IMR-90 (cell line): ENCODE measurements around the gene SMARCA4. TPM values are rescaled to one million over a fixed set of nuclear protein-coding genes. Genes with fewer than 3 reads are reported as not detected.

ENCODE experiments used
- ATAC-seq: fragments of 200-7000 bp; cut with Tn5 transposase; 2 replicates; pipeline ENCODE4 v1.9.1; 2020; ENCODE audit warnings: low read depth, mild to moderate bottlenecking, moderate library complexity
- BruUV-seq: library from RNA; stranded (reverse); fragments of 400-500 nt; replicated peaks from 2 replicates; lab custom pipeline; 2021; lab: Mats Ljungman, UMichigan
- CTCF ChIA-PET: fragments of 300-600 bp; formaldehyde crosslinking; extraction: SDS; loops from one replicate; lab custom pipeline; 2021; ENCODE audit warnings: antibody characterized with exemption; lab: Yijun Ruan, JAX
- POLR2A ChIA-PET: fragments of 300-600 bp; sonication (Branson Sonifier 250); formaldehyde crosslinking; loops from one replicate; lab custom pipeline; 2022; ENCODE audit warnings: antibody characterized with exemption; ENCODE audit not compliant: unreplicated experiment; lab: Charles Lee
- DNase-seq: peaks from one replicate; pipeline ENCODE4 v3.0.0; 2013
- H2AFZ ChIP-seq: replicated peaks from 2 replicates; pipeline ENCODE3; 2013; ENCODE audit warnings: low read length, mild to moderate bottlenecking; ENCODE audit not compliant: poor library complexity
- H2AK5ac ChIP-seq: 2 replicates; pipeline ENCODE4 v1.6.1; 2013; ENCODE audit warnings: low read depth, low read length, inconsistent platforms
- H2AK9ac ChIP-seq: replicated peaks from 2 replicates; pipeline ENCODE3; 2013; ENCODE audit warnings: mild to moderate bottlenecking, low read depth, low read length, moderate library complexity; ENCODE audit not compliant: poor library complexity
- H2BK120ac ChIP-seq: 2 replicates; pipeline ENCODE4 v1.6.1; 2013; ENCODE audit warnings: low read depth, low read length, inconsistent platforms
- H2BK15ac ChIP-seq: 3 replicates; pipeline ENCODE4 v1.6.1; 2013; ENCODE audit warnings: low read depth, low read length, inconsistent platforms
- H2BK20ac ChIP-seq: 2 replicates; pipeline ENCODE4 v1.6.1; 2013; ENCODE audit warnings: low read depth, mild to moderate bottlenecking, inconsistent platforms, low read length, moderate library complexity
- H2BK5ac ChIP-seq: 2 replicates; pipeline ENCODE4 v1.6.1; 2013; ENCODE audit warnings: mild to moderate bottlenecking, low read depth, low read length, inconsistent platforms; ENCODE audit not compliant: poor library complexity, severe bottlenecking
- H3K14ac ChIP-seq: replicated peaks from 2 replicates; pipeline ENCODE4 v1.6.1; 2013; ENCODE audit warnings: low read depth, low read length, inconsistent platforms
- H3K18ac ChIP-seq: 2 replicates; pipeline ENCODE4 v1.6.1; 2013; ENCODE audit warnings: low read depth, low read length, control low read depth
- H3K23ac ChIP-seq: 2 replicates; pipeline ENCODE4 v1.6.1; 2013; ENCODE audit warnings: low read depth, low read length, inconsistent platforms
- H3K27ac ChIP-seq: 2 replicates; pipeline ENCODE4 v1.5.1; 2013; ENCODE audit warnings: mild to moderate bottlenecking, control low read depth, low read length; ENCODE audit not compliant: insufficient read depth
- H3K27me3 ChIP-seq: 2 replicates; pipeline ENCODE4 v1.6.1; 2013; ENCODE audit warnings: low read length; ENCODE audit not compliant: control insufficient read depth, insufficient read depth
- H3K36me3 ChIP-seq: 2 replicates; pipeline ENCODE4 v1.6.1; 2013; ENCODE audit warnings: low read length, mixed read lengths; ENCODE audit not compliant: control insufficient read depth, insufficient read depth
- H3K4ac ChIP-seq: 2 replicates; pipeline ENCODE4 v1.6.1; 2013; ENCODE audit warnings: low read depth, low read length, inconsistent platforms
- H3K4me1 ChIP-seq: 2 replicates; pipeline ENCODE4 v1.6.1; 2013; ENCODE audit warnings: low read length, mixed read lengths; ENCODE audit not compliant: control insufficient read depth, insufficient read depth
- H3K4me2 ChIP-seq: 2 replicates; pipeline ENCODE4 v1.6.1; 2013; ENCODE audit warnings: low read depth, mild to moderate bottlenecking, control low read depth, low read length, moderate library complexity
- H3K4me3 ChIP-seq: 2 replicates; pipeline ENCODE4 v1.5.1; 2013; ENCODE audit warnings: low read depth, mild to moderate bottlenecking, control low read depth, low read length, moderate library complexity; ENCODE audit not compliant: insufficient read depth
- H3K56ac ChIP-seq: 2 replicates; pipeline ENCODE4 v1.6.1; 2013; ENCODE audit warnings: low read length, inconsistent platforms; ENCODE audit not compliant: insufficient read depth; ENCODE audit errors: extremely low read depth
- H3K79me1 ChIP-seq, 2 experiments: 2 replicates each; pipeline ENCODE4 v1.6.1; 2013; ENCODE audit warnings: low read length in 2 of 2, inconsistent platforms in 1 of 2, low read depth in 1 of 2
- H3K9ac ChIP-seq: 2 replicates; pipeline ENCODE4 v1.6.1; 2013; ENCODE audit warnings: low read depth, low read length, control low read depth
- H3K9me1 ChIP-seq: 2 replicates; pipeline ENCODE4 v1.6.1; 2013; ENCODE audit warnings: low read length, inconsistent platforms; ENCODE audit not compliant: insufficient read depth
- H3K9me3 ChIP-seq: 2 replicates; pipeline ENCODE4 v1.6.1; 2013; ENCODE audit warnings: low read length; ENCODE audit not compliant: control insufficient read depth, insufficient read depth
- H4K20me1 ChIP-seq: 2 replicates; pipeline ENCODE4 v1.6.1; 2013; ENCODE audit warnings: low read length, inconsistent platforms; ENCODE audit not compliant: insufficient read depth
- H4K5ac ChIP-seq: 2 replicates; pipeline ENCODE4 v1.6.1; 2013; ENCODE audit warnings: mild to moderate bottlenecking, low read depth, low read length, control low read depth
- H4K8ac ChIP-seq, 2 experiments: 2 replicates each; pipeline ENCODE4 v1.6.1; 2013; ENCODE audit warnings: low read depth in 2 of 2, low read length in 2 of 2, control low read depth in 1 of 2, inconsistent platforms in 1 of 2
- H4K91ac ChIP-seq: 2 replicates; pipeline ENCODE4 v1.6.1; 2013; ENCODE audit warnings: low read depth, low read length, inconsistent platforms; ENCODE audit not compliant: insufficient read depth
- BHLHE40 ChIP-seq: fragments of 150-350 bp; IDR thresholded peaks from 2 replicates; pipeline ENCODE4 v1.6.1; 2016; ENCODE audit warnings: mild to moderate bottlenecking, low read depth, low read length
- CTCF ChIP-seq: conservative IDR thresholded peaks from 2 replicates; pipeline ENCODE4 v1.5.1; 2012; ENCODE audit warnings: mild to moderate bottlenecking, low read depth, low read length, improper control_type of control experiment
- ELK1 ChIP-seq: fragments of 150-350 bp; IDR thresholded peaks from 2 replicates; pipeline ENCODE4 v1.6.1; 2016; ENCODE audit warnings: low read depth, mild to moderate bottlenecking, low read length, moderate library complexity, borderline replicate concordance
- FOS ChIP-seq: fragments of 150-350 bp; IDR thresholded peaks from 2 replicates; pipeline ENCODE4 v1.6.1; 2016; ENCODE audit warnings: low read depth, low read length
- MAZ ChIP-seq: IDR thresholded peaks from 2 replicates; pipeline ENCODE4 v1.6.1; 2012; ENCODE audit warnings: low read depth, mild to moderate bottlenecking, low read length, improper control_type of control experiment, moderate library complexity, borderline replicate concordance
- NFE2L2 ChIP-seq: fragments of 150-350 bp; IDR thresholded peaks from 2 replicates; pipeline ENCODE4 v1.6.1; 2016; ENCODE audit warnings: low read depth, mild to moderate bottlenecking, low read length
- POLR2A ChIP-seq: IDR thresholded peaks from 2 replicates; pipeline ENCODE4 v1.6.1; 2012; ENCODE audit warnings: mild to moderate bottlenecking, low read depth, low read length
- RFX5 ChIP-seq: IDR thresholded peaks from 2 replicates; pipeline ENCODE4 v1.8.0; 2012; ENCODE audit warnings: low read depth, mild to moderate bottlenecking, low read length, moderate library complexity
- USF2 ChIP-seq: fragments of 150-350 bp; IDR thresholded peaks from 2 replicates; pipeline ENCODE4 v1.6.1; 2017; ENCODE audit warnings: mild to moderate bottlenecking, antibody characterized with exemption, low read length, low read depth
- WGBS, 2 experiments: methylation state at CpG; one replicate each; pipeline versions ENCODE4 v1.1.5 to v1.1.7; 2013; ENCODE audit warnings: missing lambda C conversion rate in 2 of 2; ENCODE audit not compliant: insufficient read length in 1 of 2; ENCODE audit errors: extremely low coverage in 2 of 2; 5-methylcytosine and 5-hydroxymethylcytosine counted together
- dilution Hi-C: fragments of 300-500 bp; cut with HindIII; formaldehyde crosslinking; loops from one replicate; pipeline ENCODE4 v1.14.3; 2018; ENCODE audit warnings: low sequenced_read_pairs; ENCODE audit not compliant: unreplicated experiment
- in situ Hi-C: fragments of 300-500 bp; cut with MboI; formaldehyde crosslinking; loops from 3 replicates; pipeline ENCODE4 v1.14.3; 2019; ENCODE audit warnings: low sequenced_read_pairs, inconsistent platforms, mixed read lengths
- intact Hi-C: fragments of 100-400 bp; cut with micrococcal nuclease; formaldehyde crosslinking; loops from 2 replicates; pipeline ENCODE4 v1.10.0; 2022
- polyA plus RNA-seq, 3 experiments: library from polyadenylated mRNA; depleted of rRNA; stranded (reverse); fragments of >200 nt; gene quantifications; 2 replicates each; pipeline ENCODE4 v1.2.3, GENCODE V29; 2012; ENCODE audit warnings: low replicate concordance in 1 of 3
- total RNA-seq: library from RNA; depleted of rRNA; stranded (reverse); fragments of >200 nt; gene quantifications from 2 replicates; pipeline ENCODE4 v1.2.3, GENCODE V29; 2012

Gene SMARCA4
- total and polyA plus RNA-seq, 2 of the 4 experiments (the other 2 are of a cell fraction), result 41.4 to 85.6 TPM

GRCh38 chr19:11007385-11007784, 46.6 kb downstream of the SMARCA4 start:
- no TSS peak for BruUV-seq
- ChIA-PET CTCF (no interaction called here), POLR2A (interaction anchor here (0.5 kb wide), 1 partner anchor 66 kb away, joined by 4 read pairs; no protein-coding TSS in a partner anchor)
- H3K27ac ChIP-seq, result no peak overlapping the region
- no peak overlapping the region for H2BK5ac ChIP-seq
- H3K27me3 ChIP-seq, result no peaks in the 10 kb centered on the region
- TF ChIP-seq FOS (no peak), POLR2A (no peak), USF2 (no peak), CTCF (no peak), BHLHE40 (no peak), ELK1 (no peak), NFE2L2 (no peak), RFX5 (no peak), MAZ (no peak)
- no peak overlapping the region for H3K4me2 ChIP-seq
- H4K8ac ChIP-seq, result no peak overlapping the region
- no peak overlapping the region for H4K91ac ChIP-seq
- dilution Hi-C loops, result no loop called here
- H2BK20ac ChIP-seq, result no peak overlapping the region
- H2AFZ ChIP-seq, result no peak overlapping the region
- H3K56ac ChIP-seq, result no peak overlapping the region
- no peak overlapping the region for H2BK120ac ChIP-seq
- 0 out of 2 replicates have a peak, but pooled peaks cover 1% of the 10 kb centered on the region for H4K20me1 ChIP-seq
- no peaks in the 10 kb centered on the region for H3K9me1 ChIP-seq
- H2AK5ac ChIP-seq, result no peak overlapping the region
- no peaks in the 10 kb centered on the region for H3K9me3 ChIP-seq
- H3K14ac ChIP-seq, result no peak overlapping the region
- H2BK15ac ChIP-seq, result no peak overlapping the region
- H3K4ac ChIP-seq, result no peak overlapping the region
- H2AK9ac ChIP-seq, result no peak overlapping the region
- no peak overlapping the region for H3K9ac ChIP-seq
- ATAC-seq, result no peak
- H3K18ac ChIP-seq, result no peak overlapping the region
- no peak overlapping the region for H3K4me3 ChIP-seq
- H4K5ac ChIP-seq, result no peak overlapping the region
- peaks cover 9 to 16% of the 10 kb centered on the region in 2 experiments; a peak in 3 of 4 replicates for H3K79me1 ChIP-seq
- DNase-seq, result no peak
- intact Hi-C loops, result loop anchor here (2.0 kb wide), 1 partner anchor 65 kb away; no protein-coding TSS in a partner anchor
- no peak overlapping the region for H3K23ac ChIP-seq
- in situ Hi-C loops, result no loop called here
- WGBS, 2 experiments, result no CpG with 5 or more reads among the region's 5 CpGs
- no peaks in the 10 kb centered on the region for H3K4me1 ChIP-seq
- H3K36me3 ChIP-seq, result peaks cover 53% of the 10 kb centered on the region
